ENCODE results near the gene TACC3. TPM values are rescaled to one million over a fixed set of nuclear protein-coding genes. Genes with fewer than 3 reads are reported as not detected.
A peak's percentile ranks its signal among the peaks of the same experiment; 100 is the strongest.

The TACC3 gene
- total and polyA plus RNA-seq, 9 donors = 2.1 to 10.4 (median 6.0) TPM

- Histone ChIP-seq H3K27ac (peak overlapping the region in 1 of 2 donors; percentile 100), H3K36me3 (no peaks in the 10 kb centered on the region), H3K4me1 (ENCODE audit: insufficient read depth) (peaks cover 9% of the 10 kb centered on the region), H3K27me3 (no peaks in the 10 kb centered on the region), H3K4me3 (peak overlapping the region; percentile 83), H3K9me3 (no peaks in the 10 kb centered on the region)
- DNase-seq = peak in 1 of 5 donors; percentile 21
- intact Hi-C loops (cut with DNase I) = no loop called here
- WGBS, 3 donors = 25 to 28% (median 28%) methylated on average over 33 to 35 of the region's 35 CpGs
- TF ChIP-seq EP300 (IDR thresholded peaks at IDR 0.05) = no peak
- TF ChIP-seq CTCF (IDR thresholded peaks at IDR 0.05) = no peak
- no peak for TF ChIP-seq POLR2A (IDR thresholded peaks at IDR 0.05)
Observed at GRCh38 chr4:1713003-1713851, 8.1 kb upstream of the TACC3 start.

- peak in 3 of 5 donors; percentile 9 to 32 (median 14) for DNase-seq
- TF ChIP-seq POLR2A (IDR thresholded peaks at IDR 0.05) = no peak
- TF ChIP-seq EP300 (IDR thresholded peaks at IDR 0.05) = no peak
- TF ChIP-seq CTCF (IDR thresholded peaks at IDR 0.05) = no peak
- no peaks in the 10 kb centered on the region for H3K36me3 ChIP-seq
- H3K27ac ChIP-seq = no peak overlapping the region
- intact Hi-C loops (cut with DNase I) = no loop called here
- H3K9me3 ChIP-seq = no peaks in the 10 kb centered on the region
- peaks cover 9% of the 10 kb centered on the region for H3K4me1 ChIP-seq (ENCODE audit: insufficient read depth)
- H3K27me3 ChIP-seq = no peaks in the 10 kb centered on the region
- WGBS, 3 donors = 30 to 43% (median 37%) methylated on average over 9 of the region's 9 CpGs
- H3K4me3 ChIP-seq = no peak overlapping the region
Observed at GRCh38 chr4:1714303-1715001, 6.9 kb upstream of the TACC3 start.

- H3K9me3 ChIP-seq = no peaks in the 10 kb centered on the region
- no peak for TF ChIP-seq CTCF (IDR thresholded peaks at IDR 0.05)
- no peak for TF ChIP-seq POLR2A (IDR thresholded peaks at IDR 0.05)
- no peak for TF ChIP-seq EP300 (IDR thresholded peaks at IDR 0.05)
- intact Hi-C loops (cut with DNase I) = no loop called here
- DNase-seq = peak in 3 of 5 donors; percentile 18 to 35 (median 23)
- H3K4me3 ChIP-seq = no peak overlapping the region
- no peak overlapping the region for H3K27ac ChIP-seq
- no peaks in the 10 kb centered on the region for H3K36me3 ChIP-seq
- H3K27me3 ChIP-seq = no peaks in the 10 kb centered on the region
- 64 to 73% (median 66%) methylated on average over 16 of the region's 16 CpGs for WGBS, 3 donors
- peaks cover 12% of the 10 kb centered on the region for H3K4me1 ChIP-seq (ENCODE audit: insufficient read depth)
Observed at GRCh38 chr4:1715002-1715758, 6.1 kb upstream of the TACC3 start.
